NB4 (cell line): Measurements from ENCODE around the gene ZNF57.

ENCODE experiments used
- CTCF ChIP-seq: IDR thresholded peaks from one replicate; pipeline ENCODE4 v1.5.1; 2012; ENCODE audit warnings: low read depth, low read length
- MYC ChIP-seq: IDR thresholded peaks from 2 replicates; pipeline ENCODE4 v1.6.1; 2011; ENCODE audit warnings: low read depth, low read length
- POLR2A ChIP-seq: IDR thresholded peaks from 2 replicates; pipeline ENCODE4 v1.6.1; 2011; ENCODE audit warnings: mild to moderate bottlenecking; ENCODE audit not compliant: insufficient read length; ENCODE audit errors: extremely low read depth

GRCh38 chr19:2883686-2884439 lies 16.9 kb upstream of the ZNF57 start:
- no peak for TF ChIP-seq POLR2A
- TF ChIP-seq CTCF = no peak
- TF ChIP-seq MYC = no peak
